Fibroblast of lung (primary cell): ENCODE measurements around the gene TIMM44. TPM values are rescaled to one million over a fixed set of nuclear protein-coding genes. Genes with fewer than 3 reads are reported as not detected.

Experiments used
- DNase-seq, 2 donors: peaks; one replicate each; pipeline versions ENCODE4 v3.0.0 to v3.0.0-alpha.2; 2010; ENCODE audit warnings: low read depth in 2 of 2
- H2AFZ ChIP-seq: 2 replicates; pipeline ENCODE4 v1.5.1; 2012; ENCODE audit warnings: low read length, control low read depth, inconsistent platforms
- H3K27ac ChIP-seq: 2 replicates; pipeline ENCODE4 v1.5.1; 2011; ENCODE audit warnings: low read length, control low read depth; ENCODE audit not compliant: insufficient read depth
- H3K27me3 ChIP-seq: 2 replicates; pipeline ENCODE4 v1.5.1; 2011; ENCODE audit warnings: mild to moderate bottlenecking, low read length; ENCODE audit not compliant: control insufficient read depth, insufficient read depth
- H3K36me3 ChIP-seq: 2 replicates; pipeline ENCODE4 v1.5.1; 2011; ENCODE audit warnings: low read length; ENCODE audit not compliant: control insufficient read depth, insufficient read depth
- H3K4me1 ChIP-seq: 2 replicates; pipeline ENCODE4 v1.5.1; 2011; ENCODE audit warnings: low read length; ENCODE audit not compliant: control insufficient read depth, insufficient read depth; ENCODE audit errors: extremely low read depth
- H3K4me2 ChIP-seq: 2 replicates; pipeline ENCODE4 v1.5.1; 2011; ENCODE audit warnings: low read length, control low read depth; ENCODE audit not compliant: insufficient read depth; ENCODE audit errors: extremely low read depth
- H3K4me3 ChIP-seq, 4 experiments: fragments of 200-600 bp in 1 of 4; sonication (generic) in 1 of 4; replicated peaks in 1 of 4; 2 replicates each; pipeline ENCODE4 v1.5.1; 2011 to 2016; ENCODE audit warnings: low read length in 4 of 4, low read depth in 3 of 4, mild to moderate bottlenecking in 3 of 4, control low read depth in 2 of 4, inconsistent platforms in 1 of 4, mixed read lengths in 1 of 4; ENCODE audit not compliant: insufficient read depth in 1 of 4; ENCODE audit errors: control extremely low read depth in 1 of 4
- H3K79me2 ChIP-seq: 2 replicates; pipeline ENCODE4 v1.5.1; 2012; ENCODE audit warnings: mild to moderate bottlenecking, low read length, inconsistent platforms; ENCODE audit not compliant: control insufficient read depth, insufficient read depth
- H3K9ac ChIP-seq: 2 replicates; pipeline ENCODE4 v1.5.1; 2011; ENCODE audit warnings: mild to moderate bottlenecking, low read length, control low read depth; ENCODE audit not compliant: insufficient read depth
- H3K9me3 ChIP-seq: 2 replicates; pipeline ENCODE4 v1.5.1; 2012; ENCODE audit warnings: low read depth, low read length; ENCODE audit not compliant: control insufficient read depth, insufficient read depth
- H4K20me1 ChIP-seq: 2 replicates; pipeline ENCODE4 v1.5.1; 2011; ENCODE audit warnings: low read length; ENCODE audit not compliant: control insufficient read depth, insufficient read depth; ENCODE audit errors: extremely low read depth
- CTCF ChIP-seq, 2 donors: IDR thresholded peaks in 1 of 2; conservative IDR thresholded peaks in 1 of 2; 1 replicate in 1 of 2; 2 replicates in 1 of 2; pipeline ENCODE4 v1.5.1; 2011 to 2012; ENCODE audit warnings: low read length in 2 of 2, control low read depth in 1 of 2, inconsistent platforms in 1 of 2, low read depth in 1 of 2, mild to moderate bottlenecking in 1 of 2
- EZH2 ChIP-seq: IDR thresholded peaks from 2 replicates; pipeline ENCODE4 v1.5.1; 2012; ENCODE audit warnings: low read length, control low read depth, mild to moderate bottlenecking; ENCODE audit errors: missing control alignments
- polyA plus RNA-seq, 2 donors: library from polyadenylated mRNA; depleted of rRNA in 1 of 2; stranded (reverse) in 1 of 2; unstranded in 1 of 2; fragments of >200 nt; gene quantifications; 2 replicates each; pipeline ENCODE4 v1.2.1, GENCODE V29; 2011 to 2012; ENCODE audit warnings: missing spikeins in 1 of 2
- total RNA-seq: library from RNA; depleted of rRNA; stranded (reverse); fragments of >200 nt; gene quantifications from 2 replicates; pipeline ENCODE4 v1.2.1, GENCODE V29; 2014

TIMM44 gene
- total and polyA plus RNA-seq, 2 donors (not counting 1 experiment from before 2014, with no cell fraction given), result 29.5 to 56.1 TPM

DNA sequence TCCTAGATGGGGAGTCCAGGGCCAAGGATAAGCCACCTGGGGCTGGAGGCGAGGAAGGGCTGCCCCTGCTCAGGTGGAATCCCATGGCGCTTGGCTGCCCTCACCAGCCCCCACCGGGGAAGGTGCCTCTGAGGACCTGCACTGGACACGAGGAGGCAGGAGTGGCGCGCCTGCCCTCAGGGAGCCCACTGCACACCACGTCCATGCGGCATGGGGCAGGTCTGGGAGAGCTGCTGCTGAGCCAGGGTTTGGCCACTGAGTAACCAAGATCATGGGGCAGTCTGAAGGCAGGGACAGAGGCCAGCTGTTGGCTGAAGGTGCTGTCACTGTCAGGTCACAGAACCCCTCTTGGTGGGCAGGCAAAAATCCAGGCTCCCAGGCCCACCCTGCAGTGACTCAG lies 36.1 kb upstream of the TIMM44 start:
- Histone ChIP-seq H4K20me1 (no peaks in the 10 kb centered on the region), H3K4me3 (no peak overlapping the region), H3K4me1 (peaks cover 2% of the 10 kb centered on the region), H3K36me3 (peaks cover 26% of the 10 kb centered on the region), H3K27me3 (no peaks in the 10 kb centered on the region), H2AFZ (no peak overlapping the region), H3K9ac (no peak overlapping the region), H3K79me2 (peaks cover 15% of the 10 kb centered on the region), H3K9me3 (no peaks in the 10 kb centered on the region), H3K27ac (no peak overlapping the region), H3K4me2 (no peak overlapping the region)
- TF ChIP-seq EZH2 (no peak), CTCF (conservative IDR thresholded peaks at IDR 0.05 in 1 of 2, IDR thresholded peaks at IDR 0.05 in 1 of 2; ENCODE audit: low read depth in 1 of 2, low read length in 2 of 2) (no peak)
- DNase-seq, result no peak

DNA sequence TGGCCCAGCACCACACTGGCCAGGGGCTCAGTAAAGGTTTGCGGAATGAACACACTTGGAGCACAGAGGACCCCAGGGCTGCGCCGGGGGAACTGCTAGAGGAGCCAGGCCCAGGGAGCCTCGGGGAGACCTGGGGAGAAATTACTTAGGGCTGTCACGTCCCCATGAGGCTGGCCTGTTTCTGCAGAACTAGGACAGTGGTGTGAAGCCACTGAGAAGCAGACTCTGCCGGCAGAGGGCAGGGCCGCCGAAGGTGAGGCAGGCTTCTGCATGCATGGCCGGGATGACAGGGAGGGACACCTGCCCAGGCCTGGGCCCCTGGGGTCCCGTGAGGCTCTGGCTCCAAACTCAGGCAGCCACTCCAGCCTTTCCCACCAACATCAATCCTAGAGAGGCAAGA lies 35.5 kb upstream of the TIMM44 start:
- peaks cover 10% of the 10 kb centered on the region for H3K79me2 ChIP-seq
- no peak overlapping the region for H2AFZ ChIP-seq
- peaks cover 25% of the 10 kb centered on the region for H3K36me3 ChIP-seq
- no peaks in the 10 kb centered on the region for H4K20me1 ChIP-seq
- no peak for DNase-seq
- no peak overlapping the region for H3K27ac ChIP-seq
- H3K4me1 ChIP-seq, result peaks cover 2% of the 10 kb centered on the region
- H3K9me3 ChIP-seq, result no peaks in the 10 kb centered on the region
- no peak for TF ChIP-seq CTCF (conservative IDR thresholded peaks at IDR 0.05 in 1 of 2, IDR thresholded peaks at IDR 0.05 in 1 of 2; ENCODE audit: low read depth in 1 of 2, low read length in 2 of 2)
- TF ChIP-seq EZH2, result no peak
- no peak overlapping the region for H3K4me3 ChIP-seq
- H3K4me2 ChIP-seq, result no peak overlapping the region
- no peaks in the 10 kb centered on the region for H3K27me3 ChIP-seq
- no peak overlapping the region for H3K9ac ChIP-seq

DNA sequence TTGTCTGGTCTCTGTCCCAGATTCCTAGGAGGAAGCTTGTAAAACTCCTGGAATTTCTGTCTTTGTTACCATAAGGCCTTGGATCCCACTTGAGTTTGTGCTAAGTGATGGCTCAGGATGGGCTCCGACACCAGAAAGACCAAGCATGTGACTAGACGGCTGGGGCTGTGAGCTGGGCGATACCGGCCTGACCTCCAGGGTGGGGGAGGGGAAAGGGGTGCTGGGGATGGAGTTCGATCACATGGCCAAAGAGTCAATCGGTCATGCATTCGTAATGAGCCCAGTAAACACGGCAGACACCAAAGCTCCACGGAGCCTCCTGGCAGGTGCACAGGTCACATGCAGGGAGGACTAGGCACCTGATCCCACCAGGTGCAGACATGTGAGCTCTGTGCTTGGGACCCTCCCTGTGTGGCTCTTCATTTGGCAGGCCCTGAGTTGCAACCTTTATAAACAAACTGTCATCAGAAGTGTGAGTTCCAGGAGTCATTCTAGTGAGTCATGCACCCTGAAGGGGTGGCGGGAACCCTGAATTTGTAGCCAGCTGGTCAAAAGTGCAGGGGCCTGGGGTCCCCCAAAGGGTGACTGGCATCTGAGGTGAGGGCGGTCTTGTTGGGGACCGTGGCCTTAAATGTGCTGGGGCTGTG lies 34.8 kb upstream of the TIMM44 start:
- DNase-seq, result no peak
- H4K20me1 ChIP-seq, result no peaks in the 10 kb centered on the region

More for the DNA sequence above, 34.8 kb upstream of the TIMM44 start:
- H2AFZ ChIP-seq, result no peak overlapping the region
- H3K27ac ChIP-seq, result no peak overlapping the region
- no peak overlapping the region for H3K4me2 ChIP-seq
- H3K4me3 ChIP-seq, result no peak overlapping the region
- peaks cover 5% of the 10 kb centered on the region for H3K79me2 ChIP-seq
- H3K9me3 ChIP-seq, result no peaks in the 10 kb centered on the region
- H3K9ac ChIP-seq, result no peak overlapping the region
- no peaks in the 10 kb centered on the region for H3K27me3 ChIP-seq
- H3K4me1 ChIP-seq, result peaks cover 2% of the 10 kb centered on the region
- TF ChIP-seq CTCF (conservative IDR thresholded peaks at IDR 0.05 in 1 of 2, IDR thresholded peaks at IDR 0.05 in 1 of 2; ENCODE audit: low read depth in 1 of 2, low read length in 2 of 2) (no peak), EZH2 (no peak)
- peaks cover 29% of the 10 kb centered on the region for H3K36me3 ChIP-seq
